HUES48 (cell line): ENCODE measurements around the gene CSNK1D.
"Not testable (repeated sequence)": the region's sequence is repeated elsewhere in the genome, so short reads cannot be mapped to it uniquely, and the experiment has no call there.

Source experiments
- H3K27ac ChIP-seq: one replicate; pipeline ENCODE4 v1.7.0; 2013; ENCODE audit warnings: low read depth, low read length, inconsistent platforms
- H3K27me3 ChIP-seq: 2 replicates; pipeline ENCODE4 v1.6.1; 2013; ENCODE audit warnings: mild to moderate bottlenecking, low read length; ENCODE audit not compliant: control insufficient read depth, insufficient read depth
- H3K36me3 ChIP-seq: 2 replicates; pipeline ENCODE4 v1.6.1; 2013; ENCODE audit warnings: low read length; ENCODE audit not compliant: control insufficient read depth, insufficient read depth
- H3K4me1 ChIP-seq: 2 replicates; pipeline ENCODE4 v1.6.1; 2013; ENCODE audit warnings: mild to moderate bottlenecking, low read length; ENCODE audit not compliant: control insufficient read depth, insufficient read depth
- H3K4me3 ChIP-seq: 2 replicates; pipeline ENCODE4 v1.5.1; 2013; ENCODE audit warnings: mild to moderate bottlenecking, low read depth, low read length
- H3K9ac ChIP-seq: 2 replicates; pipeline ENCODE4 v1.6.1; 2013; ENCODE audit warnings: mild to moderate bottlenecking, low read depth, low read length, moderate library complexity
- H3K9me3 ChIP-seq: 2 replicates; pipeline ENCODE4 v1.6.1; 2013; ENCODE audit warnings: low read length; ENCODE audit not compliant: control insufficient read depth, insufficient read depth

CSNK1D gene

GRCh38 chr17:82267575-82268379, 5.7 kb downstream of the CSNK1D start:
- Histone ChIP-seq H3K4me3 (no peak overlapping the region), H3K27me3 (no peaks in the 10 kb centered on the region), H3K36me3 (peaks cover 81% of the 10 kb centered on the region), H3K9me3 (no peaks in the 10 kb centered on the region), H3K9ac (no peak overlapping the region), H3K4me1 (peaks cover 13% of the 10 kb centered on the region; the same call in 1 of the 2 replicates), H3K27ac (no peak overlapping the region)

GRCh38 chr17:82266142-82266541, 7.4 kb downstream of the CSNK1D start:
- Histone ChIP-seq H3K27ac (no peak overlapping the region), H3K27me3 (no peaks in the 10 kb centered on the region), H3K9ac (no peak overlapping the region), H3K4me3 (no peak overlapping the region), H3K9me3 (no peaks in the 10 kb centered on the region), H3K4me1 (peaks cover 13% of the 10 kb centered on the region; the same call in 1 of the 2 replicates), H3K36me3 (peaks cover 89% of the 10 kb centered on the region)

GRCh38 chr17:82263641-82264040, 9.9 kb downstream of the CSNK1D start:
- no peaks in the 10 kb centered on the region for H3K27me3 ChIP-seq
- peaks cover 93% of the 10 kb centered on the region for H3K36me3 ChIP-seq
- no peak overlapping the region for H3K4me3 ChIP-seq
- no peak overlapping the region for H3K27ac ChIP-seq
- no peaks in the 10 kb centered on the region for H3K9me3 ChIP-seq
- H3K4me1 ChIP-seq: peaks cover 7% of the 10 kb centered on the region; the same call in 1 of the 2 replicates
- H3K9ac ChIP-seq: no peak overlapping the region

GRCh38 chr17:82262344-82262743, 11.2 kb downstream of the CSNK1D start:
- no peaks in the 10 kb centered on the region for H3K9me3 ChIP-seq
- no peak overlapping the region for H3K4me3 ChIP-seq
- H3K4me1 ChIP-seq: no peaks in the 10 kb centered on the region
- no peak overlapping the region for H3K9ac ChIP-seq
- no peaks in the 10 kb centered on the region for H3K27me3 ChIP-seq
- H3K27ac ChIP-seq: no peak overlapping the region
- H3K36me3 ChIP-seq: peaks cover 94% of the 10 kb centered on the region

- not testable (repeated sequence) for H3K4me3 ChIP-seq, H3K9me3 ChIP-seq, H3K4me1 ChIP-seq, H3K27me3 ChIP-seq, H3K27ac ChIP-seq, H3K9ac ChIP-seq
- peaks cover 98% of the 10 kb centered on the region for H3K36me3 ChIP-seq
These were observed 13.2 kb downstream of the CSNK1D start for GRCh38 chr17:82259972-82260961.

GRCh38 chr17:82258555-82258954, 14.9 kb downstream of the CSNK1D start:
- H3K36me3 ChIP-seq: peaks cover 87% of the 10 kb centered on the region
- H3K27ac ChIP-seq: no peak overlapping the region
- no peaks in the 10 kb centered on the region for H3K4me1 ChIP-seq
- no peak overlapping the region for H3K9ac ChIP-seq
- no peak overlapping the region for H3K4me3 ChIP-seq
- no peaks in the 10 kb centered on the region for H3K27me3 ChIP-seq
- no peaks in the 10 kb centered on the region for H3K9me3 ChIP-seq

- Histone ChIP-seq H3K27me3 (no peaks in the 10 kb centered on the region), H3K27ac (no peak overlapping the region), H3K4me3 (no peak overlapping the region), H3K9me3 (no peaks in the 10 kb centered on the region), H3K36me3 (peaks cover 87% of the 10 kb centered on the region), H3K4me1 (no peaks in the 10 kb centered on the region), H3K9ac (no peak overlapping the region)
These were observed 16.0 kb downstream of the CSNK1D start for GRCh38 chr17:82257473-82257872.

- H3K36me3 ChIP-seq: peaks cover 87% of the 10 kb centered on the region
- no peak overlapping the region for H3K4me3 ChIP-seq
These were observed 17.1 kb downstream of the CSNK1D start for GRCh38 chr17:82256242-82256885.

GRCh38 chr17:82255402-82255972, 18.0 kb downstream of the CSNK1D start:
- no peak overlapping the region for H3K27ac ChIP-seq

More at GRCh38 chr17:82256242-82256885, 17.1 kb downstream of the CSNK1D start:
- no peaks in the 10 kb centered on the region for H3K27me3 ChIP-seq
- no peak overlapping the region for H3K9ac ChIP-seq
- H3K4me1 ChIP-seq: no peaks in the 10 kb centered on the region
- H3K27ac ChIP-seq: no peak overlapping the region
- no peaks in the 10 kb centered on the region for H3K9me3 ChIP-seq

GRCh38 chr17:82254746-82255145, 18.8 kb downstream of the CSNK1D start:
- not testable (repeated sequence) for H3K4me1 ChIP-seq, H3K4me3 ChIP-seq, H3K9ac ChIP-seq, H3K27me3 ChIP-seq, H3K9me3 ChIP-seq, H3K27ac ChIP-seq
- peaks cover 87% of the 10 kb centered on the region for H3K36me3 ChIP-seq

More at GRCh38 chr17:82255402-82255972, 18.0 kb downstream of the CSNK1D start:
- H3K9ac ChIP-seq: no peak overlapping the region
- H3K36me3 ChIP-seq: peaks cover 87% of the 10 kb centered on the region
- no peaks in the 10 kb centered on the region for H3K4me1 ChIP-seq
- H3K27me3 ChIP-seq: no peaks in the 10 kb centered on the region
- no peaks in the 10 kb centered on the region for H3K9me3 ChIP-seq
- H3K4me3 ChIP-seq: no peak overlapping the region
